WTC11 (cell line): ENCODE data around the gene KCNN1. TPM values are rescaled to one million over a fixed set of nuclear protein-coding genes. Genes with fewer than 3 reads are reported as not detected.
A peak's percentile ranks its signal among the peaks of the same experiment; 100 is the strongest.
"Not testable (repeated sequence)": the region's sequence is repeated elsewhere in the genome, so short reads cannot be mapped to it uniquely, and the experiment has no call there.

Experiments
- ATAC-seq: fragments of 200-7000 bp; cut with Tn5 transposase; 2 replicates; pipeline ENCODE4 v1.10.0; 2021; ENCODE audit warnings: mild to moderate bottlenecking, moderate library complexity
- CTCF ChIA-PET: fragments of 300-600 bp; sonication (Branson Sonifier 250); formaldehyde crosslinking; loops from one replicate; lab custom pipeline; 2021; ENCODE audit warnings: antibody characterized with exemption; lab: Charles Lee
- POLR2A ChIA-PET: fragments of 350-600 bp; sonication (Branson Sonifier 250); formaldehyde crosslinking; loops from one replicate; lab custom pipeline; 2021; ENCODE audit warnings: antibody characterized with exemption; lab: Charles Lee
- DNase-seq: peaks from one replicate; pipeline ENCODE4 v3.0.0; 2021; ENCODE audit warnings: low spot score
- H3K27ac Mint-ChIP-seq: 2 replicates; pipeline ENCODE4 v1.8.0; 2021; ENCODE audit warnings: mixed read lengths
- H3K27me3 Mint-ChIP-seq: 2 replicates; pipeline ENCODE4 v1.8.0; 2021; ENCODE audit warnings: low read depth, mild to moderate bottlenecking, moderate library complexity, mixed read lengths
- H3K36me3 Mint-ChIP-seq: 2 replicates; pipeline ENCODE4 v1.8.0; 2021; ENCODE audit warnings: mixed read lengths
- H3K4me1 Mint-ChIP-seq: 2 replicates; pipeline ENCODE4 v1.8.0; 2022; ENCODE audit warnings: mixed read lengths
- H3K4me3 Mint-ChIP-seq: 2 replicates; pipeline ENCODE4 v1.8.0; 2021; ENCODE audit warnings: mild to moderate bottlenecking, moderate library complexity, mixed read lengths
- H3K9me3 Mint-ChIP-seq: 2 replicates; pipeline ENCODE4 v1.8.0; 2021; ENCODE audit warnings: mixed read lengths
- CREM ChIP-seq: sonication (generic); formaldehyde crosslinking; IDR thresholded peaks from 2 replicates; pipeline ENCODE4 v1.8.1; 2022; ENCODE audit warnings: mild to moderate bottlenecking, missing genetic modification reagents, moderate library complexity
- GABPB1 ChIP-seq: sonication (generic); formaldehyde crosslinking; IDR thresholded peaks from 2 replicates; pipeline ENCODE4 v1.8.1; 2023; ENCODE audit warnings: mild to moderate bottlenecking, missing genetic modification reagents
- MXD4 ChIP-seq: fragments of 250-450 bp; sonication (Bioruptor Pico); IDR thresholded peaks from 2 replicates; pipeline ENCODE4 v1.8.0; 2021; ENCODE audit warnings: mild to moderate bottlenecking, moderate library complexity, borderline replicate concordance
- NFATC4 ChIP-seq: fragments of 250-450 bp; sonication (Bioruptor Pico); IDR thresholded peaks from 2 replicates; pipeline ENCODE4 v1.9.0; 2021; ENCODE audit warnings: mild to moderate bottlenecking
- OVOL2 ChIP-seq: fragments of 250-450 bp; sonication (Bioruptor Pico); IDR thresholded peaks from 2 replicates; pipeline ENCODE4 v1.9.0; 2021; ENCODE audit warnings: mild to moderate bottlenecking, borderline replicate concordance
- RELA ChIP-seq: sonication (generic); formaldehyde crosslinking; IDR thresholded peaks from 2 replicates; pipeline ENCODE4 v1.8.1; 2022; ENCODE audit warnings: missing genetic modification reagents, mild to moderate bottlenecking, borderline replicate concordance
- ZNF396 ChIP-seq: fragments of 250-450 bp; sonication (Bioruptor Pico); IDR thresholded peaks from 2 replicates; pipeline ENCODE4 v1.8.0; 2021; ENCODE audit warnings: mild to moderate bottlenecking, moderate library complexity, borderline replicate concordance
- ZNF423 ChIP-seq: fragments of 250-450 bp; sonication (Bioruptor Pico); IDR thresholded peaks from 2 replicates; pipeline ENCODE4 v2.1.2; 2022; ENCODE audit warnings: mild to moderate bottlenecking, moderate library complexity
- total RNA-seq: library from RNA; stranded (reverse); gene quantifications from 3 replicates; pipeline ENCODE4 v1.2.3, GENCODE V29; 2021
- TF ChIP-seq, protein P1 (sequence below): fragments of 250-450 bp; sonication (Bioruptor Pico); IDR thresholded peaks from 2 replicates; pipeline ENCODE4 v1.8.0; 2021; ENCODE audit warnings: mild to moderate bottlenecking
- TF ChIP-seq, protein P2 (sequence below): fragments of 250-450 bp; sonication (Bioruptor Pico); IDR thresholded peaks from 2 replicates; pipeline ENCODE4 v1.9.0; 2021; ENCODE audit warnings: mild to moderate bottlenecking
- TF ChIP-seq, protein P3 (sequence below): sonication (generic); formaldehyde crosslinking; IDR thresholded peaks from 2 replicates; pipeline ENCODE4 v1.8.1; 2022; ENCODE audit warnings: missing genetic modification reagents, borderline replicate concordance
- TF ChIP-seq, protein P4 (sequence below): sonication (generic); formaldehyde crosslinking; conservative IDR thresholded peaks from 2 replicates; pipeline ENCODE4 v1.8.1; 2023; ENCODE audit warnings: mild to moderate bottlenecking, low read depth, missing genetic modification reagents, moderate library complexity
- TF ChIP-seq, protein P5 (sequence below): sonication (generic); formaldehyde crosslinking; IDR thresholded peaks from 2 replicates; pipeline ENCODE4 v1.8.0; 2022; ENCODE audit warnings: mild to moderate bottlenecking, missing genetic modification reagents

KCNN1 gene
- total RNA-seq, 1 experiment from 2014 or later, result 15.3 TPM

DNA sequence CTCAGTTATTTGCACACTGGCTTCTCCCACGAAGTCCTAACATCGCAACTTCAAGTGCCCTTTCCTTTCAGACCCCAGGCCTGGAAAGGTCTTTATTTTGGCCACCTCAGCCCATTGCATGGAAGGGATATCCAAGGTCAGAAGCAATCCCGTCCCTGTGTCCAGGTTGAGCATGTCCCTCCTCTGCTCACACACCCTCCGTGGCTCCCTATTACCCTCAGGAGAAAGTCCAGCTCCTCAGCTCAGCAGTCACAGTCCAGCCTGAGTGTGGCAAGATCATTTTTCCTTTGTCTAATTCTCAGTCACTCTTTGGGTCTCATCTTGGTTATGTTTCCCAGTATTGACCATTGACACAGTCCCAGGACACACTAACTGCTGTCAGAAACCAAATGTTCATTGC, 60.2 kb downstream of the KCNN1 start:
- CTCF ChIA-PET, result no interaction called here
- no peak overlapping the region for H3K27ac Mint-ChIP-seq

DNA sequence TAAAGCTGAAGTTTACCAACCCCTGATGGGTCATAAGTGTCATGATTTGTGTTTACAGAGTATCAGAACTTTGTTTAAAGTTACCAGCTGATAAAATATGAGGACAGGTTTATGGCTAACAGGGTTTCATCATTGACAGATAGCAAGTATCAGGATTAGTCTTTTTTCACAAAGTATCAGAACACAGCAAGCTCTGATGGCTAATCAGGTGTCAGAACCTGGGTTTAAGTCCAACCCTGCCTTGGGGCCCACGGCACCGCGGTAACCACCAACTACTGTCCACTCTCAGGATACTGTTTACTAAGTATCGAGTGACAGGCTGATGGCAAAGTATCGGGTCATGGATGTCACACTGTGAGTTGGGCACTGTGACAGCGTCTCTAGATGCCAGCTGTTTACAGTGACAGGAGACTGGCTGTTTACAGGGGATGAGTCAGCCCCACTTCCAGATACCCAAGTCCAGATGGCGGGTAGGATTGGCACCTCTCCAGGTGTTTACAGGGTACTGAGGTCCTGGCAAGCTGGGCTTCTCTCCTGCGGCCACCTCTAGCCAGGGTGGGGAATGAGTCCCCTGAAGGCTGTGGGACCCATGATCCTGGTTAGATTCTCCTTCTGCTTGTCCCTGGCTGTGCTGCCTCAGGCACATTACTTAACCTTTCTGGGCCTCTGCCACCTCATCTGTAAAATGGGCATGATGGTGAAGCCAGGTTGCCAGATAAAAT, 62.9 kb downstream of the KCNN1 start:
- DNase-seq (no peak), ATAC-seq (no peak)
- H3K4me1 Mint-ChIP-seq, result no peaks in the 10 kb centered on the region
- H3K4me3 Mint-ChIP-seq, result no peak overlapping the region
- no peaks in the 10 kb centered on the region for H3K36me3 Mint-ChIP-seq
- TF ChIP-seq ZNF423 (CRISPR knock-in tag) (no peak), CREM (CRISPR knock-in tag) (no peak), GABPB1 (CRISPR knock-in tag) (peak; percentile 49; the same call in 1 of the 2 replicates), MXD4 (CRISPR knock-in tag) (no peak), NFATC4 (CRISPR knock-in tag) (no peak)
- TF ChIP-seq, protein P1, sequence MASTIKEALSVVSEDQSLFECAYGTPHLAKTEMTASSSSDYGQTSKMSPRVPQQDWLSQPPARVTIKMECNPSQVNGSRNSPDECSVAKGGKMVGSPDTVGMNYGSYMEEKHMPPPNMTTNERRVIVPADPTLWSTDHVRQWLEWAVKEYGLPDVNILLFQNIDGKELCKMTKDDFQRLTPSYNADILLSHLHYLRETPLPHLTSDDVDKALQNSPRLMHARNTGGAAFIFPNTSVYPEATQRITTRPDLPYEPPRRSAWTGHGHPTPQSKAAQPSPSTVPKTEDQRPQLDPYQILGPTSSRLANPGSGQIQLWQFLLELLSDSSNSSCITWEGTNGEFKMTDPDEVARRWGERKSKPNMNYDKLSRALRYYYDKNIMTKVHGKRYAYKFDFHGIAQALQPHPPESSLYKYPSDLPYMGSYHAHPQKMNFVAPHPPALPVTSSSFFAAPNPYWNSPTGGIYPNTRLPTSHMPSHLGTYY (CRISPR knock-in tag), result no peak
- H3K9me3 Mint-ChIP-seq, result no peaks in the 10 kb centered on the region
- ChIA-PET POLR2A (interaction anchor here (0.7 kb wide), 1 partner anchor 135 kb away, joined by 4 read pairs; no protein-coding TSS in a partner anchor), CTCF (interaction anchor here (0.6 to 1.1 kb wide), 2 partner anchors 12 to 959 kb away, joined by 3 to 5 read pairs; no protein-coding TSS in a partner anchor)
- no peak overlapping the region for H3K27ac Mint-ChIP-seq
- no peaks in the 10 kb centered on the region for H3K27me3 Mint-ChIP-seq

More for the DNA sequence above, 60.2 kb downstream of the KCNN1 start:
- H3K36me3 Mint-ChIP-seq, result no peaks in the 10 kb centered on the region
- POLR2A ChIA-PET, result no interaction called here
- H3K4me3 Mint-ChIP-seq, result no peak overlapping the region
- H3K4me1 Mint-ChIP-seq, result peaks cover 11% of the 10 kb centered on the region
- 0 out of 2 replicates have a peak, but pooled peaks cover 3% of the 10 kb centered on the region for H3K9me3 Mint-ChIP-seq
- ATAC-seq, result no peak
- H3K27me3 Mint-ChIP-seq, result no peaks in the 10 kb centered on the region; the same call in 1 of the 2 replicates
- TF ChIP-seq, protein P2, sequence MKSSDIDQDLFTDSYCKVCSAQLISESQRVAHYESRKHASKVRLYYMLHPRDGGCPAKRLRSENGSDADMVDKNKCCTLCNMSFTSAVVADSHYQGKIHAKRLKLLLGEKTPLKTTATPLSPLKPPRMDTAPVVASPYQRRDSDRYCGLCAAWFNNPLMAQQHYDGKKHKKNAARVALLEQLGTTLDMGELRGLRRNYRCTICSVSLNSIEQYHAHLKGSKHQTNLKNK (CRISPR knock-in tag), result no peak
- TF ChIP-seq, protein P3, sequence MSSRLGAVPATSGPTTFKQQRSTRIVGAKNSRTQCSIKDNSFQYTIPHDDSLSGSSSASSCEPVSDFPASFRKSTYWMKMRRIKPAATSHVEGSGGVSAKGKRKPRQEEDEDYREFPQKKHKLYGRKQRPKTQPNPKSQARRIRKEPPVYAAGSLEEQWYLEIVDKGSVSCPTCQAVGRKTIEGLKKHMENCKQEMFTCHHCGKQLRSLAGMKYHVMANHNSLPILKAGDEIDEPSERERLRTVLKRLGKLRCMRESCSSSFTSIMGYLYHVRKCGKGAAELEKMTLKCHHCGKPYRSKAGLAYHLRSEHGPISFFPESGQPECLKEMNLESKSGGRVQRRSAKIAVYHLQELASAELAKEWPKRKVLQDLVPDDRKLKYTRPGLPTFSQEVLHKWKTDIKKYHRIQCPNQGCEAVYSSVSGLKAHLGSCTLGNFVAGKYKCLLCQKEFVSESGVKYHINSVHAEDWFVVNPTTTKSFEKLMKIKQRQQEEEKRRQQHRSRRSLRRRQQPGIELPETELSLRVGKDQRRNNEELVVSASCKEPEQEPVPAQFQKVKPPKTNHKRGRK, result no peak
- no peak for DNase-seq

DNA sequence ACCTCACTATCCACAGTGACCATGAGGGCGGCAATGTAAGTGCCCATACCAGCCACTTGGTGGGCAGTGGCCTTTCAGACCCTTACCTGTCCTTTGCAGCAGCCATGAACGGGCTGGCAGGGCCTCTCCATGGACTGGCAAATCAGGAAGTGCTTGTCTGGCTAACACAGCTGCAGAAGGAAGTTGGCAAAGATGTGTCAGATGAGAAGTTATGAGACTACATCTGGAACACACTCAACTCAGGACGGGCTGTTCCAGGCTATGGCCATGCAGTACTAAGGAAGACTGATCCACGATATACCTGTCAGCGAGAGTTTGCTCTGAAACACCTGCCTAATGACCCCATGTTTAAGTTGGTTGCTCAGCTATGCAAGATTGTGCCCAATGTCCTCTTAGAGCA, 64.5 kb downstream of the KCNN1 start:
- DNase-seq, H3K27ac Mint-ChIP-seq, POLR2A ChIA-PET, H3K4me3 Mint-ChIP-seq, H3K27me3 Mint-ChIP-seq, H3K36me3 Mint-ChIP-seq, ATAC-seq, H3K9me3 Mint-ChIP-seq, H3K4me1 Mint-ChIP-seq: not testable (repeated sequence)
- CTCF ChIA-PET, result interaction anchor here (1.5 kb wide), 1 partner anchor 137 kb away, joined by 3 read pairs; no protein-coding TSS in a partner anchor

DNA sequence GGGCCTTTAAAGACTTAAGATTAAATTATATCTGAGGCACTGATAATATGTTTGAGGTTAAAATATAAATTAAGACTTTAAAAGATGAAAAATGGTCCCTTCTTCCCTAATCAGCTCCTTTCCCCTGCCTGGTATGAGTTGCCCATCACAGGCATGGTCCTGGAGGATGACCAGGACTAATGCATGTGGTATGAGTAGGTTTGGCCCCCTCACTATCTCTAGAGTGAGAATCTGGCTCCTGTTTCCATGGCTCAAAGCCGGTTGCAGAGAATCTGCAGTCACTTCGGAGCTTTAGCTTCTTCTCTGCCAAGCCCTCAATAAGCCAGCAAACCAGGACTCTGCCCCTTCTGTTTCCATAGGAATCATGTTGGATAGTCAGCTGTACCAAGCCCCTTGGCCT, 65.2 kb downstream of the KCNN1 start:
- POLR2A ChIA-PET, H3K9me3 Mint-ChIP-seq, H3K36me3 Mint-ChIP-seq, H3K27ac Mint-ChIP-seq, H3K4me1 Mint-ChIP-seq, H3K4me3 Mint-ChIP-seq, DNase-seq, H3K27me3 Mint-ChIP-seq, ATAC-seq: not testable (repeated sequence)
- CTCF ChIA-PET, result interaction anchor here (1.5 kb wide), 1 partner anchor 136 kb away, joined by 3 read pairs; no protein-coding TSS in a partner anchor

DNA sequence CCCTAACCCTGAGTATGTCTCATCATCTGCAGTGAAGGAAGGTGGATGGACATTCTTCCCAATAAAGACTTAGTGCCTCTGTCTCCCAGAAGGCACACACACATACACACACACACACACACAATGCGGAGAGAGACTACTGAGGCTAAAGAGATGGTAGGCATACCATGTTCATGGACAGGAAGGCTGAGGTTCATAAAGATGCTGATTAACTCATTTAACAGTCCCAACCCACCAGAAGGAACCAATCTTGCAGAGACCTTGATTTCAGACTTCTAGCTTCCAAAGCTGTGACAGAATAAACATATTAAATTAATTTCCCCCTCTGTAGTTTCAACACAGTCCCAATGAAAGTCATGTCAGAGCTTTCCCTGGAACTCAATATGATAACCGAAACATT, 74.1 kb downstream of the KCNN1 start:
- Mint-ChIP-seq H3K4me1 (peaks cover 9% of the 10 kb centered on the region), H3K27ac (no peak overlapping the region), H3K9me3 (no peaks in the 10 kb centered on the region), H3K4me3 (no peak overlapping the region), H3K36me3 (no peaks in the 10 kb centered on the region), H3K27me3 (peaks cover 2% of the 10 kb centered on the region)
- CTCF ChIA-PET, result no interaction called here
- ATAC-seq, result no peak
- DNase-seq, result no peak
- POLR2A ChIA-PET, result no interaction called here
- TF ChIP-seq, protein P4, sequence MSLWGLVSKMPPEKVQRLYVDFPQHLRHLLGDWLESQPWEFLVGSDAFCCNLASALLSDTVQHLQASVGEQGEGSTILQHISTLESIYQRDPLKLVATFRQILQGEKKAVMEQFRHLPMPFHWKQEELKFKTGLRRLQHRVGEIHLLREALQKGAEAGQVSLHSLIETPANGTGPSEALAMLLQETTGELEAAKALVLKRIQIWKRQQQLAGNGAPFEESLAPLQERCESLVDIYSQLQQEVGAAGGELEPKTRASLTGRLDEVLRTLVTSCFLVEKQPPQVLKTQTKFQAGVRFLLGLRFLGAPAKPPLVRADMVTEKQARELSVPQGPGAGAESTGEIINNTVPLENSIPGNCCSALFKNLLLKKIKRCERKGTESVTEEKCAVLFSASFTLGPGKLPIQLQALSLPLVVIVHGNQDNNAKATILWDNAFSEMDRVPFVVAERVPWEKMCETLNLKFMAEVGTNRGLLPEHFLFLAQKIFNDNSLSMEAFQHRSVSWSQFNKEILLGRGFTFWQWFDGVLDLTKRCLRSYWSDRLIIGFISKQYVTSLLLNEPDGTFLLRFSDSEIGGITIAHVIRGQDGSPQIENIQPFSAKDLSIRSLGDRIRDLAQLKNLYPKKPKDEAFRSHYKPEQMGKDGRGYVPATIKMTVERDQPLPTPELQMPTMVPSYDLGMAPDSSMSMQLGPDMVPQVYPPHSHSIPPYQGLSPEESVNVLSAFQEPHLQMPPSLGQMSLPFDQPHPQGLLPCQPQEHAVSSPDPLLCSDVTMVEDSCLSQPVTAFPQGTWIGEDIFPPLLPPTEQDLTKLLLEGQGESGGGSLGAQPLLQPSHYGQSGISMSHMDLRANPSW (CRISPR knock-in tag), result no peak
- TF ChIP-seq OVOL2 (CRISPR knock-in tag), result no peak
- TF ChIP-seq ZNF396, result no peak
- TF ChIP-seq RELA (CRISPR knock-in tag), result no peak
- TF ChIP-seq, protein P3, result no peak
- TF ChIP-seq, protein P5, sequence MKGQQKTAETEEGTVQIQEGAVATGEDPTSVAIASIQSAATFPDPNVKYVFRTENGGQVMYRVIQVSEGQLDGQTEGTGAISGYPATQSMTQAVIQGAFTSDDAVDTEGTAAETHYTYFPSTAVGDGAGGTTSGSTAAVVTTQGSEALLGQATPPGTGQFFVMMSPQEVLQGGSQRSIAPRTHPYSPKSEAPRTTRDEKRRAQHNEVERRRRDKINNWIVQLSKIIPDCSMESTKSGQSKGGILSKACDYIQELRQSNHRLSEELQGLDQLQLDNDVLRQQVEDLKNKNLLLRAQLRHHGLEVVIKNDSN (CRISPR knock-in tag), result no peak
